HuH-7.5 (cell line): ENCODE measurements around the gene C11orf65.
"Not testable (repeated sequence)": the region's sequence is repeated elsewhere in the genome, so short reads cannot be mapped to it uniquely, and the experiment has no call there.

Experiments used
- DNase-seq: peaks from one replicate; pipeline ENCODE4 v3.0.0; 2011; ENCODE audit warnings: low spot score

Gene C11orf65

DNA sequence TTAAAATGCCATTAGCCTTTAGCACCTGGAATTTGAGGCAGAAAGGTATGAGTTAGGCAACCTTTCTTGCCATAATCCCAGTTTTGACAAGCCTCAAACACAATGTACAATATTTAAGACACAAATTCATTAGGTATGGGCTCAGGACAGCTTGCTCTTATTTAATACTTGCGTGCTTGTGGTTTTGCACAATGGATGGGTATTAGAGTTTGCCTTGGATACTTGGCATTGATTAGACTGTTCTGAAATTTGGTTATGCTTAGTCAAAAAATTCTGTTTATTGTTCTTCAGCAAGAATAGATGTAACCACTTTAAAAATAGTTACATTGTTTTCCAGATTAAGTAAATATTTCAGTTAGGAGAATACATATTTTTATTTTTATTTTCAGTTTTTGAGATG, 5.4 kb upstream of the C11orf65 start:
- no peak for DNase-seq

DNA sequence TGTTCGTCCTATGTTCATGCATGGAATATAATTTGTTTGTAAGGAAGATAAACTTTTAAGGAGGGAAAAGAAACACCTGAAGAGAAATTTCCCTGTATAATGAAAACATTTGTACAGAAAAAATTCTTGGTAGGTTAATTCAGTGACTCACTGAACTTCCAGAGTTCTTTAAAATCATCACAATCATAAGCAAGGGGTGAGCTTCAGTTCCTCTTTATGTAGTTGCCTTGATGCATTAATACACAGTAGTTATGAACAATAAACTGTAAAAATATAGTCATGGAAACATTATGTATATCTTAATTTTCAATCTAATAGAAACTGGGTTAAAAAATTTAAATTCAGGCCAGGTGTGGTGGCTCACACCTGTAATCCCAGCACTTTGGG, 1.1 kb upstream of the C11orf65 start:
- DNase-seq, result no peak

DNA sequence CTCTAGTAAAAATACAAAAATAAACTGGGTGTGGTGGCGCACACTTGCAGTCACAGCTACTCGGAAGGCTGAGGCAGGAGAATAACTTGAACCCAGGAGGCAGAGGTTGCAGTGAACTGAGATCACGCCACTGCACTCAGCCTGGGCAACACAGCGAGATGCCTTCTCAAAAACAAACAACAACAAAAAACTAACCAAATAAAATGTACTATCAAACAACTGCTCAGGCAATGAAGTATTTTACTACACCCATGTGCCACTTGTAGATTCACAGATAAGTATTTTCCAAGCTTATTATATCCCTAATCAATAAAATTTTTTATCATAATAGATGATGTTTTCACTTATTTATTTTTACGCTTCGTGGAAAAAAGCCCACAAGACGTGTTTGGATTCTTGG, 924 bp downstream of the C11orf65 start:
- no peak for DNase-seq

DNA sequence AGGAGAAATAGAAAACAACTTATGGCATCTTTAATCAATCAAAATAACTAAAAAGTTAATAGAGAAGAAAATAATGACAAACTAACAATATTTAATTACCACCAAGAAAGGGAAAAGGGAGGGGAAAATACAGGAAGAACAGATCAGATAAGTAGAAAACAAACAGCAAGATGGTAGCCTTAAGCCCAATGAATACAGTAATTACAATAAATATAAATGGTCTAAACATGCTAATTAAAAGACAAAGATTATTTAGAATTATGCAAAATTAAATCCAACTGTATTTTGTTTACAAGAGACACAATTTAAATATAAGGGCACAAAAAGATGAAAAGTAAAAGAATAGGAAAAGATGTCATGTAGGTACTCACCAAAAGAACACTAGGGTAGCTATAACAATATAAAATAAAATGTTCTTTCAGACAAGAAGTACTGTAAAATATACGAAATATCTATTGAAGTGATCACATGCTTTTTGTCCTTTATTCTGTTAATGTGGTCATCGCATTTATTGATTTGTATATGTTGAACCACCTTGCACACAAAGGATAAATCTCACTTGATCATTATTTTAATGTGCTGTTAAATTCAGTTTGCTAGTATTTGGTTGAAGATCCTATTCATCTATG, 14.0 kb downstream of the C11orf65 start:
- DNase-seq, result no peak

DNA sequence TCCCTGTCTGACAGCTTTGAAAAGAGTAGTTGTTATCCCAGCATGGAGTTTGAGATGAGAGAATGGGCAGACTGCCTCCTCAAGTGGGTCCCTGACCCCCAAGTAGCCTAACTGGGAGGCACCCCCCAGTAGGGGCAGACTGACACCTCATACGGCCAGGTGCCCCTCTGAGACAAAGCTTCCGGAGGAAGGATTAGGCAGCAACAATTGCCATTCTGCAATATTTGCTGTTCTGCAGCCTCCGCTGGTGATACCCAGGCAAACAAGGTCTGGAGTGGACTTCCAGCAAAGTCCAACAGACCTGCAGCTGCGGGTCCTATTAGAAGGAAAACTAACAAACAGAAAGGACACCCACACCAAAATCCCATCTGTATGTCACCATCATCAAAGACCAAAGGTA, 25.9 kb downstream of the C11orf65 start:
- not testable (repeated sequence) for DNase-seq

DNA sequence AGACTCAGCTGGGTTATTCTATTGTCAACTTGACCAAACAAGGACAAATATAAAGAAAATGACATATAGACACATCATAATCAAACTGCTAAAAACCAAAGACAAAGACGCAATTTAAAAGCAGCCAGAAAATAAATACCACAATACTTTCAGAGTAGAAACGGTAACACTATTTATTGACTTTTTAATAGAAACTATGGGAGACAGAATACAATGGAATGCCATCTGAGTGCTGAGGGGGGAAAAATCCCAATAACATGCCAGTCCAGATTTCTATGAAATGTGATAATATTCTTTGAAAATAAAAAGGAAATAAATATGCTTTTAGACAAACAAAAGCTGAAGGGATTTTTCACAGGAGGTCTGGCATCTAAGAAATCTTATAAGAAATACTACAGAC, 30.7 kb downstream of the C11orf65 start:
- DNase-seq, result no peak

DNA sequence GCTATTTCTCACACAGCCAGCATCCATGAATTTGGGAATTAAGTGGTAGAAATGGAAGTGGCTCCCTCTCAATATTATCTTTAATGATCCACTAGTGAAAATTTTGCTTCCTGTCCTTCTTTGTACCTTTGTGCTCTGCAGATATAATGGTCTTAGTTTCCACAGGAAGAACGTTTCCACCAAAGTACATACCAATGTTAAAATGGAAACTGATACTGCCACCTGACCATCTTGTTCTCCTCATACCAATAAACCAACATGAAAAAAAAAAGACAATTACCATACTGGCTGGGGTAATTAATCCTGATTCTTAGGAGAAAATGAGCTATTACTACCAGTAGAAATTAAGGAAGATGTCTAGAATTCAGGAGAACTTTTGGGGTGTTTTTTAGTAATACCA, 32.3 kb downstream of the C11orf65 start:
- DNase-seq, result no peak

DNA sequence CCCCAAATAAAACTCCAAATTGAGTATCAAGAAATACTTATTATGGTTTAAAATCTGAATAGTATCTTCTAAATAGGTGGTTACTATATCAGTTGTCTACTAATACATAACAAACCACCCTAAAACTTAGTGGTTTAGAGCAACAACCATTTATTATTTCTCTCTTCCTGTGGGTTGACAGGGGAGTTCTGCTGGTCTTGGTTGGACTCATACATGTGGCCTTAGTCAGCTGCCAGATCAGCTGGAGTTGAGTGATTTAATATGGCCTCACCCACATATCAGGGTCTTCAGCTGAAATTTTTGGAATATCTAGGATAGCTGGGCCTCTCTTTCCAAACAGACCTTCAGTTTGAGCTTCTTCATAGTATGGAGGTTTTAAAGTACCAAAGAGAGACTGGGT, 34.5 kb downstream of the C11orf65 start:
- DNase-seq, result no peak

DNA sequence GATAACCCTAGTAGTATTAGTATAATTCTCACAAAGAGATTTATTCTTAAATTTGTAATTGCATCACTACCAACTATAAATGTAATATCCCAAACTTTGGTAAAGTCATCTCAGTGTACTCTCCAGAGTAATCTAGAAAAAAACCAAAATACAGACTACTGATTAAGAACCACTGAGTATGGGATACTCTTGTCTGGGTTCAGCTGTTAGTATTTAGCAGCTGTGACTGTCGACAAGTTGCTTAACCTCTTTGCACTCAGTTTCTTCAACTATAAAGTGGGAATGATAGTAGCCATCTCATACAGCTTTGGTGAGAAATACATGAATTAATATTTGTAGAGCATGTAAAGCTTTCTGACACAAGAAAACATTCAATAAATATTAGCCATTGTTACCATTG, 35.3 kb downstream of the C11orf65 start:
- DNase-seq, result no peak

DNA sequence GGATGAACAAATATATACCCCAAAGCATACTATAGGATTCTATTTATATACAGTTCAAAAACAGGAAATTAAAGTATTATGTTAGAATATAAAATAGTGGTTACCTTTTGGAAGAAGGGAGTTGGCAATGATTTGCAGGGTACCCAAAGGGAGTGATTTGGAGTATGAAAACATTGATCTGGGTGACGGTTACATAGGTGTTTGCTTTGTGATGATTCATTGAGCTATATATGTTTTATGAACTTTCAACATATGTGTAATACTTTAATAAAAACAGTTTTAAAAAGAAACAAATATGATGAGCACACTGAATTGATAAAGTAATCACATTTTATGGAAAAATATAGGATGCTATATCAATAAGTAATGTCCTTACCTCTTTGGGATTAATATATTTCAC, 36.0 kb downstream of the C11orf65 start:
- no peak for DNase-seq

DNA sequence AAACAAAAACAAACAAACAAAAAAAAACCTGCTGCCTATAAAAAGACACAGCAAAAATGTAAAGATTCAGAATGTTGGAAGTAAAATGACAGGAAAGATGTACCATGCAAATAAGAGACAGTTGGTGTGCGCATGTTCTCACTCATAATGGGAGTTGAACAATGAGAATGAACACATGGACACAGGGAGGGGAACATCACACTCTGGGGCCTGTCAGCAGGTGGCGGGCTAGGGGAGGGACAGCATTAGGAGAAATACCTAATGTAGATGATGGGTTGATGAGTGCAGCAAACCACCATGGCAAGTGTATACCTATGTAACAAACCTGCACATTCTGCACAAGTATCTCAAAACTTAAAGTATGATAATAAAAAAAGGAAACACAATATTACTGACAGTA, 49.8 kb downstream of the C11orf65 start:
- DNase-seq, result not testable (repeated sequence)

DNA sequence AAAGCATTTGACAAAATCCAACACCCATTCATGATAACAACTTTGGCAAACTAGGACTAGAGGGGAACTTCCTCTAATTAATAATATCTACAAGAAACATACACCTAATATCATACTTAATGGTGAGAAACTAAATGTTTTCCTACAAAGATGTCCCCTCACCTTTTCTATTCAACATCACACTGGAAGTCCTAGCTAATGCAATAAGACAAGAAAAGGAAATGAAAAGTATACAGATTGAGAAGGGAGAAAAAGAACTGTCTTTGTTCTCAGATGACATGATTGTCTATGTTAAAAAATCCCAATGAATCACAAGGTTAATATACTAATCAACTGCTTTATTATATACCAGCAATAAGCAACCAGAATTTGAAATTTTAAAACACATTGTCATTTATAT, 52.4 kb downstream of the C11orf65 start:
- DNase-seq, result no peak

DNA sequence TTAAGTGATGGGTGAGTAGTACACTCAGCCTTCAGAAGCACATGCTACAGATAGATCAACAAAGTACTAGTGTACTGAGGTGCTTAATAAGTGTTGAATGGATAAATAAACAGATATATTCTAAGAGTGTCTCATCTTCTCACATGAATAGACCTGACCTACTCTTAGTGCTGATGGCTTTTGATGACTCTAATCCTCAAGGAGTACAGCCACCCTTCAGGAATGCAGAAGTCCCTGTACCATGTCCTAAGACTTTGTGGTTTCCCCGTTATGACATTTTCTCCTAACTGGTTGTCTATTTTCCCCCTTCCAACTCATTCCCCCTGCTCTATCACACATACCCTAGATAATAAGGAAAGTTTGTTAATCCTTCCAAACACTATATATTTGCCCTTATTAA, 61.6 kb downstream of the C11orf65 start:
- no peak for DNase-seq

DNA sequence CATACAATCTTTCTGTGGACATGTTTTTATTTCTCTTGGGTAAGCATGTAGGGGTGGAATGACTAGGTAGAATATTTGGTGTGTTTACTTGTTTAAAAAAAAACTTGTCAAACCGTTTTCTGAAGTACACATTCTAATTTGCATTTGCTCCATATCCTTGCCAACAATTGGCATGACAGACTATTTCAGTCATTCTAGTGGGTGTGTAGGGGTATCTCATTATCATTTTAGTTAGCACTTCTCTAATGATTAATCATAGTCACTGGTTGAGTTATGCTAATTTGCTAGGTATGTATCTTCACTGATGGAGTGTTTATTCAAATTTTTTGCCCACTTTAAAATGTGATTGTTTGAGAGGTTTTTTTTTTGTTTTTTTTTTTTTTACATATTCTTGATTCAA, 64.3 kb downstream of the C11orf65 start:
- DNase-seq, result no peak

DNA sequence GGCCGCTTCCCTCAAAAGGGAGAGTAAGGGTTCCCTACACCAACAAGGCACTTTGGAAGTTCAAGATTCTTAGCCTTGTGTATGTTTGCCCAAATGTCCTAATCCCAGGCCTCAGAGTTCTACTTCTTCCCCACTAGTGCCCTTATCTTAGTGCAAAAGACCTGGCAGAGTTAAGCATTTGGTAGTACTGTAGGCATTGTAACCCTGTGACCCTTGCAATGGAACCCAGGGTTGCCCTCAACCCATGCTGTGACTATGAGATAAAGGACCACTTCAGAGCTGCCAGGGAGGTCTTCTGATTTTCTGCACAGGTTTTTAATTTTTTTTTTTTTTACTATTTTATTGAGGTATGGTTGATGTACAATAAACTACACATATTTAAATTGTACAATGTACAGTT, 65.1 kb downstream of the C11orf65 start:
- no peak for DNase-seq

DNA sequence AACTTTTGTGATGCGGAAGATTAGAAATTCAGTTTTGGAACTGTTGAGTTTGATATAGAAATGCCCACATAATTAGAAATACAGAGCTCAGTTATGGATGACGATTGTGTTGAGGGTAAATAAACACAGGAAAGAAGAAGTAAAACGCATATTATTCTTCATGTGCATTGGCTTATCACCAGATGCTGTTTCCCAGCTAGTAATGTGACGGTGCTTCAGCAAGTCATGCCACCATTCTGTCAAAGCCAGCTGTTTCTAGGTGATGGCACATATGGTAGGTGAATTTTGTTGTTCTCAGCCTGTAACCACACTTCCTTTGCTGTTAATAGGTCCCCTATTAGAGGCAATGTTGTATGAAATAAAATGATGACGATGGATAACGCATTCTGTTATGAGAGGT, 68.9 kb downstream of the C11orf65 start:
- no peak for DNase-seq

DNA sequence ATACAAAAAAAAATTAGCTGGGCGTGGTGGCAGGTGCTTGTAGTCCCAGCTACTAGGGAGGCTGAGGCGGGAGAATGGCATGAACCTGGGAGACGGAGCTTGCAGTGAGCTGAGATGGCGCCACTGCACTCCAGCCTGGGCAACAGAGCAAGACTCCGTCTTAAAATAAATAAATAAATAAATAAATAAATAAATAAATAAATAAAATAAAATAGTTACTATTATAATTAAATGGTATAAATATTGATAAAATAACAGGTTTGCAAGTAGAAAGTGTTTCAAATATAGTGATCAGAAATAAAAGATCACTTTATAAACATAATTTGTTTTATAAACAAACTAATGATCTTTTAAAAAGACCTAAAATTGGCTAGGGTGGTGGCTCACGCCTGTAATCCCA, 70.7 kb downstream of the C11orf65 start:
- DNase-seq, result not testable (repeated sequence)

DNA sequence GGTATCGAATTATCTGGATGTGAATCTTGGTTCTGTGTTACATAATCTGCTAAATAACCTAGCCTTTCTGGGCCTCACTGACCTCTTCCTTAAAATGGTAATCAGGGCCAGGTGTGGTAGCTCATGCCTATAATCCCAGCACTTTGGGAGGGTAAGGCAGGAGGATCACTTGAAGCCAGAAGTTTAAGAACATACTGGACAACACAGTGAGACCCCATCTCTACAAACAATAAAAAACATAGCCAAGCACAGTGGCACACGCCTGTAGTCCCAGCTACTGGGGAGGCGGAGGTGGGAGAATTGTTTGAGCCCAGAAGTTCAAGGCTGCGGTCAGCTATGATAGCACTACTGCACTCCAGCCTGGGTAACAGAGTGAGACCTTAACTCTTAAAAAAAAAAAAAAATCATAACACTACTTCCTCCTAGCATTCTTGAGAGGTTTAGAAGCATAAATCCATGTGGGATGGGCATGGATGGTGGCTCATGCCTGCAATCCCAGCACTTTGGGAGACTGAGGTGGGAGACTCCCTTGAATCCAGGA, 72.5 kb downstream of the C11orf65 start:
- DNase-seq, result no peak

DNA sequence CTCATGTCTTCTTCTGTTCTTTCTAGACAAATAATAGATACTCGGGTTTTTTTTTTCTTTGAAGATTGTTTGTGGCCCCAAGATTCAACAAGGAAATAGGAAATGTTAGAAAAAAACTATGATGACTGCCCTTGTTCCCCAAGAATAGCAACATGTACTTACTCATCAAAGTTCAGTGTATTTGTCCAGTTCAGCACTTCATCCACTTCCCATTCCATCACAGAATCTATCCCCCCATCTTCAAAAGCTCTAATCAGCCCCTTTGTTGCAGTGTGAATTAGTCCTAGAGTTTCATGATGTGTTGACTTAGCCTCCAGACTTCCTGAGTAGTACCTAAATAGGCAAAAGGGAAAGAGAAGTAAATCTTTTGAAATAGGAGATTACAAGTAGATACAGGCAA, 74.3 kb downstream of the C11orf65 start:
- no peak for DNase-seq

DNA sequence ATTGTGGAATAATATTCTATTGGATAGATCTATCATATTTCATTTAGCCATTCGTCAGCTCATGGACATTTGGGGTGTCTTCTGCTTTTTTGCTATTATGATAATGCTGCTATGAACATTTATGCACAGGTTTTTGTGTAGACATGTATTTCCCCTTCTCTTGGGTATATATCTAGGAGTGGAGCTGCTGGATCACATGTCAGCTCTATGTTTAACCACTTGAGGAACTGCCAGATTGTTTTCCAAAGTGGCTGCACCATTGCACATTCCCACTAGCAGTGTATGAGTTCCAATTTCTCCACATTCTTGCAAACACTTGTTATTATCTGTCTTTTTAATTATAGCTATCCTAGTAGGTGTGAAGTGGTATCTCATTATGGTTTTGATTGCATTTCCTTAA, 75.0 kb downstream of the C11orf65 start:
- no peak for DNase-seq

DNA sequence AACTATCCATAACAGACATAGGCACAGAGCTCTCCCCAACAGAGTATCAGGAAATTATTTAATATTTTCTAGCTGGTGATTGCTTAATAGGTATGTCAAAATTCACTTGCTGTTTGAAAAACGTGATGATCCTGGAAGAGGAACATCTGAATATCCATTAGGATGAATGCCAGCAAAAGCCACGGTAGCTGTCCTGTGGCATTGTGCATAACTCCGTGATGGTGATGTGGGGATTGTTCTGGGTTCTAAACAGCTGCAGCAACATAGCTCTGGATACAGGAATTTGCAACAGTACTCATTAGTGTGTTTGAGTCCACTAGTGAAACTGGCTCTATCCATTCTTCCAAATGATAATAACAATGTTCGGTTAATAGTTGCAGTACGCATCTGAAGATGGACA, 78.8 kb downstream of the C11orf65 start:
- DNase-seq, result no peak

DNA sequence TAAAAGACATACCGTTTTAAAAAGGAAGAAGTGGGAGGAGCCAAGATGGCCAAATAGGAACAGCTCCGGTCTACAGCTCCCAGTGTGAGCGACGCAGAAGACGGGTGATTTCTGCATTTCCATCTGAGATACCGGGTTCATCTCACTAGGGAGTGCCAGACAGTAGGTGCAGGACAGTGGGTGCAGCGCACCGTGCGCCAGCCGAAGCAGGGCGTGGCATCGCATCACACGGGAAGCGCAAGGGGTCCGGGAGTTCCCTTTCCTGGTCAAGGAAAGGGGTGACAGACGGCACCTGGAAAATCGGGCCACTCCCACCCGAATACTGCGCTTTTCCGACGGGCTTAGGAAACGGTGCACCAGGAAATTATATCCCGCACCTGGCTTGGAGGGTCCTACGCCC, 93.8 kb downstream of the C11orf65 start:
- DNase-seq, result not testable (repeated sequence)

DNA sequence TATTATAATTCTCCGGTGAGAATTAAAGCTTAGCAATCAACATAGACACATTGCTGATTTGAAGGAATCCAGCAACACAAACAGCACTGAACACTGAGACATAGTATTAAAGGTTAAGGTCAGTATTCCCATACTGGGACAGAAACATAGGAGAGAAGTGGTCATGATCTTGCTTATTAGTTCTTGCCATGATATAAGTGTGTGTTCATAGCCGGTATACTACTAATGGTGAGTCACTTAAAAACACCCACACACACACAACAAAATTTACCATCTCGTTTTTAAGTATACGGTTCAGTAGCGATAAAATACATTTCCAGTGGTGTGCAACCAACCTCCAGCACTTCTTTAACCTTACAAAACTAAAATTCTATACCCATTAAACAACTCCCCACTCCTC, 96.3 kb downstream of the C11orf65 start:
- no peak for DNase-seq

DNA sequence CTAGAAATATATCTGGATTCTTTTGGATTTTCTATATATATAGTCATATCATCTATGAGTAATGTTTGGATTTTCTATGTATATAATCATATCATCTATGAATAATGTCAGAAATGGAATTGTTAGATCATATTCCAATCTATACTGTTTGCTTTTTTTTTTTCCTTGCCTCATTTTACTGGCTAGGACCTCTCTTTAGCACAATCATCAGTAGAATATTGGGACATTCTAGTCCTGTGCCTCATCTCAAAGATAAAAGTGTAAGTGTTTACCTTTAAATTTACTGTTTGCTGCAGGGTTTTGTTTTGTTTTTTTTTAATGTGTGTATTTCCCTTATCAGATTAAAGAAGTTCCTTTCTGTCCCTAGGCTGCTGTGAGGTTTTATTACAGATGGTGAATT, 97.0 kb downstream of the C11orf65 start:
- no peak for DNase-seq

DNA sequence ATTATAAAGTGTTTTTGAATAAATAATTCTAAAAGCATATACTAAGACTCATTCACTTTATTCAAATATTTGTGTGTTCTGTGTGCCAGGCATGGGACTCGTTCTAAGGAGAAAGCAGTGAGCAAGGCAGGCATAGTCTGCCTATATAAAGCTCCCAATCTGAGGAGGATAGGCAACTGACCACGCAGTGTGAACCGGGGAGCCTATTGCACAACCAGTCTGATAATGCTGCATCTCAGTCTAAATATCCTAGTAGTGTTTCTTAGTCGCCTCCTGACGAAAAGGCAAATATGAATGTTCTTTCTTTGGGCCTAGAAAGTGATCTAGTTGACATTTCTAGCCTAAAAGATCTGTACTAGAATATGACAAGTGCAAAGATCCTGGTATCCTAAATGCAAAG, 98.3 kb downstream of the C11orf65 start:
- DNase-seq, result no peak
